ENCODE results near the gene TCOF1.

TCOF1 gene, protein sequence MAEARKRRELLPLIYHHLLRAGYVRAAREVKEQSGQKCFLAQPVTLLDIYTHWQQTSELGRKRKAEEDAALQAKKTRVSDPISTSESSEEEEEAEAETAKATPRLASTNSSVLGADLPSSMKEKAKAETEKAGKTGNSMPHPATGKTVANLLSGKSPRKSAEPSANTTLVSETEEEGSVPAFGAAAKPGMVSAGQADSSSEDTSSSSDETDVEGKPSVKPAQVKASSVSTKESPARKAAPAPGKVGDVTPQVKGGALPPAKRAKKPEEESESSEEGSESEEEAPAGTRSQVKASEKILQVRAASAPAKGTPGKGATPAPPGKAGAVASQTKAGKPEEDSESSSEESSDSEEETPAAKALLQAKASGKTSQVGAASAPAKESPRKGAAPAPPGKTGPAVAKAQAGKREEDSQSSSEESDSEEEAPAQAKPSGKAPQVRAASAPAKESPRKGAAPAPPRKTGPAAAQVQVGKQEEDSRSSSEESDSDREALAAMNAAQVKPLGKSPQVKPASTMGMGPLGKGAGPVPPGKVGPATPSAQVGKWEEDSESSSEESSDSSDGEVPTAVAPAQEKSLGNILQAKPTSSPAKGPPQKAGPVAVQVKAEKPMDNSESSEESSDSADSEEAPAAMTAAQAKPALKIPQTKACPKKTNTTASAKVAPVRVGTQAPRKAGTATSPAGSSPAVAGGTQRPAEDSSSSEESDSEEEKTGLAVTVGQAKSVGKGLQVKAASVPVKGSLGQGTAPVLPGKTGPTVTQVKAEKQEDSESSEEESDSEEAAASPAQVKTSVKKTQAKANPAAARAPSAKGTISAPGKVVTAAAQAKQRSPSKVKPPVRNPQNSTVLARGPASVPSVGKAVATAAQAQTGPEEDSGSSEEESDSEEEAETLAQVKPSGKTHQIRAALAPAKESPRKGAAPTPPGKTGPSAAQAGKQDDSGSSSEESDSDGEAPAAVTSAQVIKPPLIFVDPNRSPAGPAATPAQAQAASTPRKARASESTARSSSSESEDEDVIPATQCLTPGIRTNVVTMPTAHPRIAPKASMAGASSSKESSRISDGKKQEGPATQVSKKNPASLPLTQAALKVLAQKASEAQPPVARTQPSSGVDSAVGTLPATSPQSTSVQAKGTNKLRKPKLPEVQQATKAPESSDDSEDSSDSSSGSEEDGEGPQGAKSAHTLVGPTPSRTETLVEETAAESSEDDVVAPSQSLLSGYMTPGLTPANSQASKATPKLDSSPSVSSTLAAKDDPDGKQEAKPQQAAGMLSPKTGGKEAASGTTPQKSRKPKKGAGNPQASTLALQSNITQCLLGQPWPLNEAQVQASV (N-terminal part only)

GRCh38 chr5:150357326-150358260 is at the start of gene TCOF1:
Gene TCOF1 (plus strand): TSS chr5:150357697. CDS start chr5:150357747, 50 bp downstream.
- DNase-seq = peak; percentile 78 to 97

DNA sequence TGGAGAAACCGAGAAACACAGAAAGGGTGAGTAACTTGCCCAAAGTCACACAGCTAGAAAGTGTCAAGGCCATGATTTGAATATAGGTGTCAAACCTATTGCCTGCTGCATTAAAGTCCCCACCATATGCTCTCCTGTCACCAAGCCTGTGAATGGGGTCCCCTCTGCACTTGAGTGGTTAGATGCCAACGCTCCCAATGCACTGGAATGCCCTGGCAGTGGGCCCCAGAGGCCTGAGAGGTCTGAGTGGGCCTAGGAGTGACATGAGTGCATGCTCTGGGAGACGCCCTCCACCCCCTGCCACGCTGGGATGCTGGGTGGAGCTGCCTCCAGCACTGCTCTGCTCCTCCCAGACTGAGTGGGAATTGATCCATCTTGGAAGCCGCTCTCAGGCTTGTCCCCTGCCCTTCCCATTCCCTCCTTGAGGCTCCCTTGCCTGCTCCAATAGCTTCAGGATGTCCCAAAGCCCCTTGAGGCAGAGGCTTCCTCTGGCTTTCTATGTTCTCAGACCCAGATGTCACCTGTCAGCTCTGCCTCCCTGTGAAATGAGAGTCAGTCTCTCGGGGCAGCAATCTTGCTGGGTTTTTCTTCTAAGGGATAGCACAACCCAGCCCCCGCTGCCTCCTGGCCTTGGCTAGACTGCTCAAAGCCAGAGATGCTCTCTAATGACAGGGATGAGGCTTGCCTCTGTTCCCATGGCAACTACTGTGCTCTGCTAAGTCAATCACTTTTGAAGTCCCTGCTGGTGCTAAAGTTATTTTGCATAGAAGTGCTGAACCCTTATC is 48.2 kb upstream of the TCOF1 start:
- DNase-seq = no peak

DNA sequence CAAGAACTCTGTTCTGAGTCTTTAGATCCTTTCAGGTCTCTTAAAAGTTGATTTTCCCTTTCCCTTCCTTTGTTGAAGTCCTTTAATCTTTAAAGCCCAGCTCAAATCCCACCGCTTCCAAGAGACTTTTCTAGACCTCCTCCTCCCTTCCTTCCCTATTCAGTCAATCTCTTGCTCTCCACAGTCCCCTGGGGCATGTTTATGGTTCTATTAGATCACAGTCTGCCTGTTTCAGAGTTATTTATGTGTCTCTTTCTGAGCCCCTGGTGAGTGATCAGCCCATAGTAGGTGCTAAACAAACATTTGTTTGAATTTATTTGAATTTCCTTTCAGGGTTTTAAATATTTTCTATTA is 47.6 kb upstream of the TCOF1 start:
- DNase-seq = no peak

DNA sequence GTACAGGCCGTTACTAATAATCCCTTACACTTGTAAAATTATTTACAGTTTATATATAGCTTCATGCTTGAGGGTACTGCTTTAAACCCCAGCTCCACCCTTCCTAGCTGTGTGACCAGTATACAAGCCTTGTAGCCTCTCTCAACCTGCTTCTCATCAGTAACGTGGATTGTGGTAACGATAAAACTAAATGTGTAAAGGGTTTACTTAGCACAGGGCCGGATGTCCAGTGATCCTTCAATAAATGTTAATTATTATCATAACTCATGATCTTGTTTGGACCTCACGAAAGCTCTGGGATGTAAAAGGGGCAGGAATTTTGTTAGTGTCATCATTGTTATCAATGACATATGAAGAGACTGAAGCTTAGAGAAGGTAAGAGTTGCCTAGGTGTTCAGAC is 47.3 kb upstream of the TCOF1 start:
- no peak for DNase-seq

DNA sequence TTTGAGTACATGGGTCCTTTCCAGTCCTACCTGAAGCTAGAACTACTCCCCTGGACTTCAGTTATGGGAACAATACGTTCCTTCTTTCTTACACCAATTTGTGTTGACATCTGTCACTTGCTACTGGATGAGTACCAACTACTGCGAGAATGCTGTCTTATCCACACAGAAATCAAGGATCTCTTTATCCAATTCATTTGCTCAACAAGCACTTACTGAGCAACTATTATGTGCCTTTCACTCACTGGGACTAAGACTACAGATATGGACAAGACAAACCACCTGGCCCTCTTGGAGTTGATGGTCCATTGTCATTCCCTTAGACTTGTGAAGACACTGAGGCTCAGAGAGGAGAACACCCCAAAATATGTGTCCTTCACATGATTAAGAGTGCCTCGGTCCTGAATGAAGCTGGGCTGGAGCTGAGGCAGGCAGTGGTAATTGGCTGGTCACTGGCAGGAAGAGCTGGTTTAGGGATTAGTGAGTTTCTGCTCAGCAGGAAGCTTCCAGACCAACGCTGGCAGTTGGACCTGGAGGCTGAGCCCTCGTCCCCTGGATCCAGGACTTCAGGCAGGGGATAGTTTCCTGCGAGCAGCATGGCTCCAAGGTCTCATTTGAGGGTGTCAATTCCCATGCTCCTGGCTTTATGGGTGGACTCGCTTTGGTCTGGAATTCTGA is 46.3 kb upstream of the TCOF1 start:
- no peak for DNase-seq

- no peak for DNase-seq
Observed at GRCh38 chr5:150312518-150312917, 45.0 kb upstream of the TCOF1 start.

DNA sequence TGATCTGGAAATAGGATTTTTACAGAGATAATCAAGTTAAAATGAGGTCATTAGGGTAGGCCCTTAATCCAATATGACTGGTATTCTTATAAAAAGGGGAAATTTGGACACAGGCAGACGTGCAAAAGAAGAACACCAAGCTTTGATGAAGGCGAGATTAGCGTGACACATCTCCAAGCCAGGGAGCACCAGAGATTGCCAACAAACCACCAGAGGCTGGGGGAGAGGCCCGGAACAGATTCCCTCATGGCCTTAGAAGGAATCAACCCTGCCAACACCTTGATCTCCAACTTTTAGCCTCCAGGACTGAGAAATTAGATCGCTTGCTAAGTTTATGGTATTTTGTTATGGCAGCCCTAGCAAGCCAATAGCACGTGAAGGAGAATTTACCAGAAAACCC is 44.0 kb upstream of the TCOF1 start:
- DNase-seq = no peak

- no peak for DNase-seq
Observed at GRCh38 chr5:150313921-150314716, 43.4 kb upstream of the TCOF1 start.

GRCh38 chr5:150315245-150315644 is 42.3 kb upstream of the TCOF1 start:
- DNase-seq = no peak

DNA sequence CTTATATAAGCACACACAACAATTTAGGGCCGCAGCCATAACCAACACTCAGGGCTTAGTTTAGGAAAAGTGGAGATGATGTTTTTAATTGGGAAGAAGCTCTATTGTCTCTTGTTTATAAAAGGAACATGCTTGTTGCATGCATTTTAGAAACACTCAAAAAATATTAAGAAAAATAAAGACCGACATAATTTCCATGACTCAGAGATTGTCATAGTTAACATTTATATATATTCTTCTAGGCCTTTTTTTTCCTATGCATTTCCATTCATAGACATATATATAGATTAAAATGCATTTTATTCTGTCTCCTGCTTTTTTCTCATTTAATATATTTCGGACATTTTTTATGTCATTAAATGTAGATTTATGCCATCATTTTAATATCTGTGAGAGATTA is 41.2 kb upstream of the TCOF1 start:
- DNase-seq = no peak

- no peak for DNase-seq
Observed at GRCh38 chr5:150317048-150318003, 40.2 kb upstream of the TCOF1 start.

- DNase-seq = no peak
Observed at GRCh38 chr5:150318613-150319483, 38.6 kb upstream of the TCOF1 start.

- DNase-seq = no peak
Observed at GRCh38 chr5:150319484-150319790, 38.1 kb upstream of the TCOF1 start.

- DNase-seq = no peak
Observed at GRCh38 chr5:150320044-150320613, 37.4 kb upstream of the TCOF1 start.

DNA sequence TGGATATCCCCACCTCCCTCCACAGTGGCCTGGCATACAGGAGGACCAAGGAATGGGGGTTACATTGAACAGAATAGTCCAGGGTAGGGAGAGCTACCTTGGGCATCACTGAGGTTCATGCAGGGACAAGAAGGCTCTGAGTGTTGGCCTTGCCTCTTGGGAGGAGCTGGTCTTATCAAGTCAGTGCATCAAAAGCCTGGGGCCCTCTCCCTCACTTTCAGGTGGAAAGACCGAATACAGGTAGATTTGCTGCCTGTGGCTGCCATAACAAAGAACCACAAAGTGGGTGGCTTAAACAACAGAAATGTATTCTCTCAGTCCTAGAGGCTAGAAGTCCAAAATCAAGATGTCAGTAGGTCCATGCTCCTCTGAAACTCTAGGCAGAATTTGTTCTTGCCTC is 36.3 kb upstream of the TCOF1 start:
- DNase-seq = no peak

- DNase-seq = no peak
Observed at GRCh38 chr5:150321784-150322183, 35.7 kb upstream of the TCOF1 start.

- DNase-seq = no peak
Observed at GRCh38 chr5:150322202-150322601, 35.3 kb upstream of the TCOF1 start.
